Uterus (tissue), 2 donors: ENCODE measurements around the gene THBS3.
"Not testable (repeated sequence)": the region's sequence is repeated elsewhere in the genome, so short reads cannot be mapped to it uniquely, and the experiment has no call there.

Source experiments
- CTCF ChIP-seq, 4 experiments: fragments of 200-600 bp in 2 of 4; fragments of 450-650 bp in 2 of 4; sonication (generic) in 2 of 4; IDR thresholded peaks; one replicate each; pipeline ENCODE4 v1.5.1; 2016 to 2019; ENCODE audit warnings: antibody characterized with exemption in 4 of 4, mild to moderate bottlenecking in 2 of 4, moderate library complexity in 1 of 4
- POLR2A ChIP-seq, 2 donors: fragments of 450-650 bp; IDR thresholded peaks; one replicate each; pipeline ENCODE4 v1.6.1; 2016; ENCODE audit warnings: antibody characterized with exemption in 2 of 2, mild to moderate bottlenecking in 1 of 2, moderate library complexity in 1 of 2

- not testable (repeated sequence) for TF ChIP-seq CTCF, POLR2A (IDR thresholded peaks at IDR 0.05)
Measured at GRCh38 chr1:155163785-155164184, 43.9 kb downstream of the THBS3 start.
